K562 (cell line): ENCODE measurements around the gene CAPN10. TPM values are rescaled to one million over a fixed set of nuclear protein-coding genes. Genes with fewer than 3 reads are reported as not detected.

Experiments used
- ATAC-seq: fragments of 200-7000 bp; cut with Tn5 transposase; 3 replicates; pipeline ENCODE4 v1.9.1; 2020; ENCODE audit warnings: moderate library complexity
- BruUV-seq: library from RNA; stranded (reverse); fragments of 400-500 nt; replicated peaks from 2 replicates; lab custom pipeline; 2021; lab: Mats Ljungman, UMichigan
- CTCF ChIA-PET: fragments of 300-600 bp; formaldehyde crosslinking; extraction: SDS; loops from one replicate; lab custom pipeline; 2021; ENCODE audit warnings: low intra/inter-chr PET ratio; lab: Yijun Ruan, JAX
- POLR2A ChIA-PET: fragments of 300-600, 350-650 bp; sonication (Branson Sonifier 250); formaldehyde crosslinking; extraction: SDS; loops from one replicate; lab custom pipeline; 2021; ENCODE audit warnings: antibody characterized with exemption, inconsistent platforms; lab: Yijun Ruan, JAX
- DNase-seq, 4 experiments: peaks; one replicate each; pipeline versions ENCODE4 v3.0.0 to v3.0.0-alpha.2; 2011 to 2018; ENCODE audit warnings: low spot score in 3 of 4, mixed read lengths in 3 of 4; ENCODE audit errors: extremely low read depth in 1 of 4
- FAIRE-seq: peaks from 2 replicates; lab custom pipeline; 2011; peaks lifted over from hg19 to GRCh38; lab: Jason Lieb, UNC
- H2AFZ ChIP-seq: 2 replicates; pipeline ENCODE4 v1.6.0; 2011; ENCODE audit warnings: low read depth, low read length, control low read depth, inconsistent platforms
- H3K27ac ChIP-seq: fragments of 200-600 bp; 3 replicates; pipeline ENCODE4 v1.8.0; 2011; ENCODE audit warnings: low read depth, mild to moderate bottlenecking, control low read depth, inconsistent platforms, low read length, moderate library complexity, mixed read lengths; ENCODE audit errors: extremely low read depth
- H3K27me3 ChIP-seq, 2 experiments: fragments of 300-600 bp in 1 of 2; 2 replicates in 1 of 2; 3 replicates in 1 of 2; pipeline versions ENCODE4 v1.6.0 to v1.8.0; 2011; ENCODE audit warnings: inconsistent platforms in 2 of 2, low read length in 2 of 2, mild to moderate bottlenecking in 1 of 2, mixed read lengths in 1 of 2, moderate library complexity in 1 of 2; ENCODE audit not compliant: control insufficient read depth in 2 of 2, insufficient read depth in 2 of 2
- H3K36me3 ChIP-seq: fragments of 300-600 bp; 3 replicates; pipeline ENCODE4 v1.8.0; 2011; ENCODE audit warnings: mild to moderate bottlenecking, low read length, inconsistent platforms; ENCODE audit not compliant: control insufficient read depth, insufficient read depth
- H3K4me1 ChIP-seq, 2 experiments: fragments of 200-600 bp in 1 of 2; replicated peaks in 1 of 2; 2 replicates in 1 of 2; 3 replicates in 1 of 2; pipeline versions ENCODE4 v1.5.1 to v1.8.0; 2011; ENCODE audit warnings: inconsistent platforms in 2 of 2, low read length in 2 of 2, mild to moderate bottlenecking in 1 of 2, mixed read lengths in 1 of 2, moderate library complexity in 1 of 2; ENCODE audit not compliant: control insufficient read depth in 2 of 2, insufficient read depth in 2 of 2
- H3K4me2 ChIP-seq: 2 replicates; pipeline ENCODE4 v1.6.1; 2011; ENCODE audit warnings: low read length, control low read depth, inconsistent platforms, mixed read lengths; ENCODE audit not compliant: insufficient read depth
- H3K4me3 ChIP-seq: fragments of 200-600 bp; sonication (generic), shearing (Covaris generic); 2 replicates; pipeline ENCODE4 v1.5.1; 2016; ENCODE audit warnings: control low read depth, inconsistent platforms
- H3K79me2 ChIP-seq: fragments of 200-600 bp; 3 replicates; pipeline ENCODE4 v1.8.0; 2011; ENCODE audit warnings: low read length, inconsistent platforms; ENCODE audit not compliant: control insufficient read depth, insufficient read depth
- H3K9ac ChIP-seq, 2 experiments: 2 replicates each; pipeline versions ENCODE4 v1.6.0 to v1.6.1; 2011; ENCODE audit warnings: low read depth in 2 of 2, low read length in 2 of 2, control low read depth in 1 of 2, inconsistent platforms in 1 of 2, mild to moderate bottlenecking in 1 of 2, mixed read lengths in 1 of 2; ENCODE audit not compliant: insufficient read depth in 1 of 2
- H3K9me1 ChIP-seq: one replicate; pipeline ENCODE4 v1.6.0; 2011; ENCODE audit warnings: inconsistent platforms, mild to moderate bottlenecking, low read length, moderate library complexity; ENCODE audit not compliant: control insufficient read depth, insufficient read depth
- H3K9me3 ChIP-seq: replicated peaks from 2 replicates; pipeline ENCODE4 v1.5.1; 2011; ENCODE audit warnings: low read depth, low read length, inconsistent platforms; ENCODE audit not compliant: control insufficient read depth, insufficient read depth
- H4K20me1 ChIP-seq: replicated peaks from 2 replicates; pipeline ENCODE4 v1.6.1; 2011; ENCODE audit warnings: low read length, inconsistent platforms, mixed read lengths; ENCODE audit not compliant: control insufficient read depth, insufficient read depth
- JUND ChIP-seq, 2 experiments: IDR thresholded peaks; 2 replicates in 1 of 2; 3 replicates in 1 of 2; pipeline ENCODE4 v1.6.1; 2011; ENCODE audit warnings: borderline replicate concordance in 2 of 2, low read depth in 2 of 2, low read length in 2 of 2, improper control_type of control experiment in 1 of 2, missing biosample characterization in 1 of 2, missing genetic modification characterization in 1 of 2, missing genetic modification reagents in 1 of 2
- KLF6 ChIP-seq: fragments of 250-450 bp; sonication (Bioruptor Pico); IDR thresholded peaks from 2 replicates; pipeline ENCODE4 v1.4.0; 2020; ENCODE audit warnings: mild to moderate bottlenecking, moderate library complexity, borderline replicate concordance
- PHF20 ChIP-seq: fragments of 450-650 bp; IDR thresholded peaks from 2 replicates; pipeline ENCODE4 v1.6.1; 2018; ENCODE audit not compliant: partially characterized antibody
- PHTF2 ChIP-seq: fragments of 250-450 bp; sonication (Bioruptor Pico); IDR thresholded peaks from 2 replicates; pipeline ENCODE4 v1.5.0; 2021; ENCODE audit warnings: mild to moderate bottlenecking
- SMARCC2 ChIP-seq: fragments of 450-650 bp; IDR thresholded peaks from 2 replicates; pipeline ENCODE4 v1.6.1; 2017; ENCODE audit warnings: antibody characterized with exemption, moderate library complexity, mild to moderate bottlenecking, low read depth
- TAF7 ChIP-seq: fragments of 450-650 bp; IDR thresholded peaks from 2 replicates; pipeline ENCODE4 v1.6.1; 2016; ENCODE audit warnings: missing genetic modification characterization, missing compliant biosample characterization
- ZBTB26 ChIP-seq: fragments of 450-650 bp; formaldehyde crosslinking; IDR thresholded peaks from 2 replicates; pipeline ENCODE4 v1.4.0; 2022; ENCODE audit warnings: missing genetic modification characterization
- ZNF639 ChIP-seq, 2 experiments: fragments of 200-800 bp in 1 of 2; sonication (Bioruptor generic) in 1 of 2; sonication (generic) in 1 of 2; formaldehyde crosslinking in 1 of 2; IDR thresholded peaks in 1 of 2; conservative IDR thresholded peaks in 1 of 2; 2 replicates each; pipeline versions ENCODE4 v1.5.0 to v1.6.1; 2016 to 2020; ENCODE audit warnings: missing compliant biosample characterization in 1 of 2, missing genetic modification characterization in 1 of 2, missing genetic modification reagents in 1 of 2
- ZNF717 ChIP-seq: fragments of 250-450 bp; sonication (Bioruptor Pico); IDR thresholded peaks from 2 replicates; pipeline ENCODE4 v1.5.0; 2021
- WGBS: fragments of 100-300 bp; shearing (Covaris generic); methylation state at CpG from one replicate; pipeline ENCODE4 v1.1.6; 2016; ENCODE audit warnings: low coverage, mixed read lengths; ENCODE audit not compliant: insufficient coverage; ENCODE audit errors: missing lambda C conversion rate; 5-methylcytosine and 5-hydroxymethylcytosine counted together
- in situ Hi-C: fragments of 300-500 bp; cut with MboI; formaldehyde crosslinking; loops from 4 replicates; pipeline ENCODE4 v1.15.0; 2018; ENCODE audit warnings: inconsistent platforms, mixed read lengths
- intact Hi-C: fragments of 100-400 bp; cut with micrococcal nuclease; formaldehyde crosslinking; loops from 2 replicates; pipeline ENCODE4 v1.14.2; 2022
- polyA plus RNA-seq, 8 experiments: library from polyadenylated mRNA; depleted of rRNA in 4 of 8; stranded (reverse) in 5 of 8; unstranded in 3 of 8; fragments of >200 nt; fragmentation: Nextera tagmentation in 2 of 8; fragmentation: Illumina TruSeq in 1 of 8; extraction: Ambion mirVana in 2 of 8; extraction: Trizol in 1 of 8; gene quantifications; 2 replicates each; pipeline versions ENCODE4 v1.2.1 to v1.2.3, GENCODE V29; 2011 to 2014; ENCODE audit warnings: inconsistent platforms in 1 of 8, missing spikeins in 1 of 8
- total RNA-seq, 7 experiments: library from RNA; depleted of rRNA in 6 of 7; stranded (reverse); fragments of >200 nt in 6 of 7; fragmentation: Illumina TruSeq in 2 of 7; extraction: Trizol in 2 of 7; gene quantifications; 2 replicates each; pipeline versions ENCODE4 v1.2.1 to v1.2.3, GENCODE V29; 2011 to 2021; ENCODE audit warnings: low replicate concordance in 1 of 7

CAPN10 gene
- total and polyA plus RNA-seq, 9 of the 15 experiments (the other 6 are each of a cell fraction or from before 2014, with no cell fraction given) = 0.08 to 26.1 (median 8.4) TPM

GRCh38 chr2:240620859-240621258, 34.3 kb downstream of the CAPN10 start:
- H3K9me1 ChIP-seq = no peaks in the 10 kb centered on the region
- ChIA-PET POLR2A (interaction anchor here (0.7 kb wide), 1 partner anchor 41 kb away, joined by 3 read pairs; no protein-coding TSS in a partner anchor), CTCF (no interaction called here)
- no peaks in the 10 kb centered on the region for H3K79me2 ChIP-seq
- no TSS peak for BruUV-seq
- no peak for DNase-seq
- FAIRE-seq = no peak
- 34% methylated on average over 7 of the region's 7 CpGs for WGBS
- no peaks in the 10 kb centered on the region for H3K36me3 ChIP-seq
- H3K4me3 ChIP-seq = no peak overlapping the region
- H3K27ac ChIP-seq = no peak overlapping the region
- H3K4me1 ChIP-seq = peaks cover 0 to 42% of the 10 kb centered on the region in 2 experiments; a peak in 2 of 5 replicates
- H4K20me1 ChIP-seq = no peaks in the 10 kb centered on the region
- H3K27me3 ChIP-seq = no peaks in the 10 kb centered on the region
- intact Hi-C loops = no loop called here
- no peak overlapping the region for H2AFZ ChIP-seq
- ATAC-seq = no peak
- no peak overlapping the region for H3K4me2 ChIP-seq
- in situ Hi-C loops = no loop called here
- H3K9ac ChIP-seq = no peak overlapping the region
- TF ChIP-seq PHF20 = no peak
- no peak for TF ChIP-seq SMARCC2
- TF ChIP-seq PHTF2 (CRISPR knock-in tag) = no peak
- TF ChIP-seq ZNF639 (CRISPR knock-in tag; conservative IDR thresholded peaks at IDR 0.05 in 1 of 2, IDR thresholded peaks at IDR 0.05 in 1 of 2) = no peak
- no peak for TF ChIP-seq ZBTB26 (CRISPR knock-in tag)
- no peak for TF ChIP-seq KLF6
- no peak for TF ChIP-seq TAF7 (tag)
- TF ChIP-seq ZNF717 = no peak
- TF ChIP-seq JUND (IDR thresholded peaks at IDR 0.05; ENCODE audit: borderline replicate concordance, low read depth, low read length) = no peak
- no peak for TF ChIP-seq JUND (tag; IDR thresholded peaks at IDR 0.05; ENCODE audit: borderline replicate concordance, low read depth, low read length)
- H3K9me3 ChIP-seq = no peaks in the 10 kb centered on the region
